Fibroblast of mammary gland (primary cell): ENCODE measurements around the gene MRE11.
"Not testable (repeated sequence)": the region's sequence is repeated elsewhere in the genome, so short reads cannot be mapped to it uniquely, and the experiment has no call there.

Source experiments
- DNase-seq: peaks from one replicate; pipeline ENCODE4 v3.0.0-alpha.2; 2010; ENCODE audit warnings: low read depth
- H3K4me3 ChIP-seq: 2 replicates; pipeline ENCODE4 v1.5.1; 2011; ENCODE audit warnings: low read depth, mild to moderate bottlenecking, low read length, moderate library complexity; ENCODE audit not compliant: control insufficient read depth
- TF ChIP-seq, protein P1 (sequence below): conservative IDR thresholded peaks from 2 replicates; pipeline ENCODE4 v1.5.1; 2011; ENCODE audit warnings: low read depth, low read length, inconsistent platforms; ENCODE audit not compliant: control insufficient read depth, insufficient read depth

Gene MRE11

GRCh38 chr11:94398101-94398500 lies 95.5 kb downstream of the MRE11 start:
- TF ChIP-seq, protein P1, sequence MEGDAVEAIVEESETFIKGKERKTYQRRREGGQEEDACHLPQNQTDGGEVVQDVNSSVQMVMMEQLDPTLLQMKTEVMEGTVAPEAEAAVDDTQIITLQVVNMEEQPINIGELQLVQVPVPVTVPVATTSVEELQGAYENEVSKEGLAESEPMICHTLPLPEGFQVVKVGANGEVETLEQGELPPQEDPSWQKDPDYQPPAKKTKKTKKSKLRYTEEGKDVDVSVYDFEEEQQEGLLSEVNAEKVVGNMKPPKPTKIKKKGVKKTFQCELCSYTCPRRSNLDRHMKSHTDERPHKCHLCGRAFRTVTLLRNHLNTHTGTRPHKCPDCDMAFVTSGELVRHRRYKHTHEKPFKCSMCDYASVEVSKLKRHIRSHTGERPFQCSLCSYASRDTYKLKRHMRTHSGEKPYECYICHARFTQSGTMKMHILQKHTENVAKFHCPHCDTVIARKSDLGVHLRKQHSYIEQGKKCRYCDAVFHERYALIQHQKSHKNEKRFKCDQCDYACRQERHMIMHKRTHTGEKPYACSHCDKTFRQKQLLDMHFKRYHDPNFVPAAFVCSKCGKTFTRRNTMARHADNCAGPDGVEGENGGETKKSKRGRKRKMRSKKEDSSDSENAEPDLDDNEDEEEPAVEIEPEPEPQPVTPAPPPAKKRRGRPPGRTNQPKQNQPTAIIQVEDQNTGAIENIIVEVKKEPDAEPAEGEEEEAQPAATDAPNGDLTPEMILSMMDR = no peak
- H3K4me3 ChIP-seq = no peak overlapping the region
- no peak for DNase-seq

DNA sequence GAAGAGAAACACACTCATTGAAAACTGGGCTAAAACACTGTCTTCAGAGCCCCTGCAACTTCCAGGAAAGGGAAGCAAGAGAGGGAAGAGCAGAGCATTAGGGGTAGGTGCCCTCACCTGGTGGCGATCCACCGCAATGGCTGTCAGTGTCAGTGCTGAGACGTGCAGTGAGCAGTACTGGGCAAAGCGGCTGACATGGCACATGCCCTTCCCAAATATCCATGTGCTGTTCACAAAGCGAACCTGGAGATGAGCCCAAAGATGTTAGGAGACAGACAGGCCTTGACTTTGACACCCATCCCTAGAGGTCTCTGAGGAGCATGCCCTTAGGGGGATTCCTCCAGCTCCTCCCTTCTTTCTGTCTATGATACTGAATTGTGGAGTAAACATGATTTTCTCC lies 97.4 kb downstream of the MRE11 start:
- no peak overlapping the region for H3K4me3 ChIP-seq
- TF ChIP-seq, protein P1 = no peak
- no peak for DNase-seq

DNA sequence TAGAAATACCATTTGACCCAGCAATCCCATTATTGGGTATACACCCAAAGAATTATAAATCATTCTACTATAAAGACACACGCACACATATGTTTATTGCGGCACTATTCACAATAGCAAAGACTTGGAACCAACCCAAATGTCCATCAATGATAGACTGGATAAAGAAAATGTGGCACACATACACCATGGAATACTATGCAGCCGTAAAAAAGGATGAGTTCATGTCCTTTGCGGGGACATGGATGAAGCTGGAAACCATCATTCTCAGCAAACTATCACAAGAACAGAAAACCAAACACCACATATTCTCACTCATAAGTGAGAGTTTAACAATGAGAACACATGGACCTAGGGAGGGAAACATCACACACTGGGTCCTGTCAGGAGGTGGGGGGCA lies 101.7 kb downstream of the MRE11 start:
- DNase-seq, H3K4me3 ChIP-seq: not testable (repeated sequence)

GRCh38 chr11:94379613-94380012 lies 114.0 kb downstream of the MRE11 start:
- DNase-seq = no peak
- H3K4me3 ChIP-seq = no peak overlapping the region
- TF ChIP-seq, protein P1 = no peak

DNA sequence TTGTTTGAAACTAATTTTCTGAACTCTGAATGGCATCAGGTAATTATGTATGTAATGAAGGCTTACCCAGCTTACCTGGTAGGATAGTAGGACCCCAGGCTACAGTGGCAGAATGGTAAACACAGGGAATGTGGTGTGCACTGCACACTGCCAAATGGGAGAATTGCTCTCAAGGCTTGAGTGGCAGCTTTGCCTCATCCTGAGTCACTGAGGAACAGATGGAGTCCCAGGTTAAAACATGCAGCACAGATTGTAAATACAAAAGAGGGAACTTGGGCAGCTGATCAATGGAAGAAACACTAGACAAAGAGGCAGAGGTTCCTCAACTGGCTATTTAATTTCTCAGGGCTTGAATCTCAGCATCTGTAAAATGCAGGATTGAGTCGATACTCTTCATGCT lies 116.8 kb downstream of the MRE11 start:
- no peak for DNase-seq
- H3K4me3 ChIP-seq = no peak overlapping the region
- TF ChIP-seq, protein P1 = no peak

DNA sequence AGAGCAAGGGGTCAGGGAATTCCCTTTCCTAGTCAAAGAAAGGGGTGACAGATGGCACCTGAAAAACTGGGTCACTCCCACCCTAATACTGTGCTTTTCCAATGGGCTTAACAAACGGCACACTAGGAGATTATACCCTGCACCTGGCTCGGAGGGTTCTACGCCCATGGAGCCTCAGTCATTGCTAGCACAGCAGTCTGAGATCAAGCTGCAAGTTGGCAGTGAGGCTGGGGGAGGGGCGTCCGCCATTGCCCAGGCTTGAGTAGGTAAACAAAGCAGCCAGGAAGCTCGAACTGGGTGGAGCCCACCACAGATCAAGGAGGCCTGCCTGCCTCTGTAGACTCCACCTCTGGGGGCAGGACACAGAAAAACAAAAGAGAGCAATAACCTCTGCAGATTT lies 123.1 kb downstream of the MRE11 start:
- DNase-seq, H3K4me3 ChIP-seq: not testable (repeated sequence)
